Tibial nerve (tissue), 4 donors: ENCODE results near the gene BRCC3. TPM values are rescaled to one million over a fixed set of nuclear protein-coding genes. Genes with fewer than 3 reads are reported as not detected.

Experiments
- DNase-seq, 2 donors: peaks; one replicate each; pipeline ENCODE4 v3.0.0-alpha.2; 2019; ENCODE audit warnings: low spot score in 2 of 2
- H3K27ac ChIP-seq, 4 donors: fragments of 200-600 bp; sonication (generic) in 3 of 4; one replicate each; pipeline ENCODE4 v1.5.1; 2017 to 2019; ENCODE audit warnings: mild to moderate bottlenecking in 1 of 4
- H3K27me3 ChIP-seq, 2 donors: fragments of 200-600 bp; sonication (generic) in 1 of 2; one replicate each; pipeline versions ENCODE4 v1.5.1 to v1.6.0; 2017 to 2019
- H3K36me3 ChIP-seq, 3 donors: fragments of 200-600 bp; sonication (generic); one replicate each; pipeline ENCODE4 v1.5.1; 2018 to 2019
- H3K4me1 ChIP-seq, 4 donors: fragments of 200-600 bp; sonication (generic) in 3 of 4; one replicate each; pipeline ENCODE4 v1.5.1; 2017 to 2019
- H3K4me3 ChIP-seq, 4 donors: fragments of 200-600 bp; sonication (generic) in 3 of 4; one replicate each; pipeline ENCODE4 v1.5.1; 2017 to 2019; ENCODE audit warnings: mild to moderate bottlenecking in 1 of 4, moderate library complexity in 1 of 4
- H3K9me3 ChIP-seq, 4 donors: fragments of 200-600 bp; sonication (generic) in 3 of 4; one replicate each; pipeline ENCODE4 v1.5.1; 2017 to 2019
- EP300 ChIP-seq, 2 donors: sonication (generic); formaldehyde crosslinking; IDR thresholded peaks; one replicate each; pipeline ENCODE4 v1.6.1; 2017; ENCODE audit warnings: antibody characterized with exemption in 2 of 2, mild to moderate bottlenecking in 1 of 2
- POLR2A ChIP-seq, 2 donors: fragments of 450-650 bp; IDR thresholded peaks; one replicate each; pipeline ENCODE4 v1.6.1; 2017; ENCODE audit warnings: antibody characterized with exemption in 2 of 2, mild to moderate bottlenecking in 2 of 2, moderate library complexity in 2 of 2
- WGBS, 2 donors: methylation state at CpG; one replicate each; pipeline ENCODE4 v1.1.5; 2018; 5-methylcytosine and 5-hydroxymethylcytosine counted together
- total RNA-seq, 4 donors: library from RNA; depleted of rRNA; stranded (reverse); fragments of >200 nt; gene quantifications; one replicate each; pipeline ENCODE4 v1.1.0, GENCODE V29; 2016
- TF ChIP-seq, protein P1 (sequence below), 5 experiments: fragments of 200-600 bp in 3 of 5; fragments of 450-650 bp in 2 of 5; sonication (generic) in 3 of 5; IDR thresholded peaks; one replicate each; pipeline ENCODE4 v1.5.1; 2016 to 2019; ENCODE audit warnings: antibody characterized with exemption in 5 of 5, mild to moderate bottlenecking in 3 of 5, moderate library complexity in 2 of 5

Gene BRCC3
- total RNA-seq, 4 donors from 2014 or later: 6.9 to 17.7 (median 11.5) TPM

DNA sequence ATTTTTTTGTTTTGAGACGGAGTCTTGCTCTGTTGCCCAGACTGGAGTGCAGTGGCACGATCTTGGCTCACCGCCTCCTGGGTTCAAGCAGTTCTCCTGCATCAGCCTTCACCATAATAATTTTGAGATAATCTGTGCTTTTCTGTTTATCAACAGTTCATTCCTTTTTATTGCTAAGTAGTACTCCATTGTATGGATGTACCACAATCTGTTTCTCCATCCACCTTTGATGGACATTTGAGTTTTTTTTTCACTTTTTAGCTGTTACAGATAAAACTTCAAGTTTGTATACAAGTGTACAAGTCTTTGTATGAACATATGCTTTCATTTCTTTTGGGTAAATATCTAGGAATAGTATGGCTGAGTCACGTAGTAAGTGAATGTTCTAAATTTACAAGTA, 35.6 kb upstream of the BRCC3 start:
- H3K4me1 ChIP-seq: peaks cover 0 to 4% (median 0%) of the 10 kb centered on the region in 4 donors
- peaks cover 0 to 6% (median 0%) of the 10 kb centered on the region in 4 donors for H3K9me3 ChIP-seq
- H3K27ac ChIP-seq: no peak overlapping the region
- H3K36me3 ChIP-seq: peaks cover 0 to 22% (median 0%) of the 10 kb centered on the region in 3 donors
- DNase-seq: no peak
- WGBS, 2 donors: 94 to 97% methylated on average over 4 of the region's 4 CpGs
- TF ChIP-seq POLR2A (IDR thresholded peaks at IDR 0.05) (no peak), EP300 (IDR thresholded peaks at IDR 0.05) (no peak)
- TF ChIP-seq, protein P1, sequence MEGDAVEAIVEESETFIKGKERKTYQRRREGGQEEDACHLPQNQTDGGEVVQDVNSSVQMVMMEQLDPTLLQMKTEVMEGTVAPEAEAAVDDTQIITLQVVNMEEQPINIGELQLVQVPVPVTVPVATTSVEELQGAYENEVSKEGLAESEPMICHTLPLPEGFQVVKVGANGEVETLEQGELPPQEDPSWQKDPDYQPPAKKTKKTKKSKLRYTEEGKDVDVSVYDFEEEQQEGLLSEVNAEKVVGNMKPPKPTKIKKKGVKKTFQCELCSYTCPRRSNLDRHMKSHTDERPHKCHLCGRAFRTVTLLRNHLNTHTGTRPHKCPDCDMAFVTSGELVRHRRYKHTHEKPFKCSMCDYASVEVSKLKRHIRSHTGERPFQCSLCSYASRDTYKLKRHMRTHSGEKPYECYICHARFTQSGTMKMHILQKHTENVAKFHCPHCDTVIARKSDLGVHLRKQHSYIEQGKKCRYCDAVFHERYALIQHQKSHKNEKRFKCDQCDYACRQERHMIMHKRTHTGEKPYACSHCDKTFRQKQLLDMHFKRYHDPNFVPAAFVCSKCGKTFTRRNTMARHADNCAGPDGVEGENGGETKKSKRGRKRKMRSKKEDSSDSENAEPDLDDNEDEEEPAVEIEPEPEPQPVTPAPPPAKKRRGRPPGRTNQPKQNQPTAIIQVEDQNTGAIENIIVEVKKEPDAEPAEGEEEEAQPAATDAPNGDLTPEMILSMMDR (IDR thresholded peaks at IDR 0.05): no peak
- no peak overlapping the region for H3K4me3 ChIP-seq
- H3K27me3 ChIP-seq: no peaks in the 10 kb centered on the region

DNA sequence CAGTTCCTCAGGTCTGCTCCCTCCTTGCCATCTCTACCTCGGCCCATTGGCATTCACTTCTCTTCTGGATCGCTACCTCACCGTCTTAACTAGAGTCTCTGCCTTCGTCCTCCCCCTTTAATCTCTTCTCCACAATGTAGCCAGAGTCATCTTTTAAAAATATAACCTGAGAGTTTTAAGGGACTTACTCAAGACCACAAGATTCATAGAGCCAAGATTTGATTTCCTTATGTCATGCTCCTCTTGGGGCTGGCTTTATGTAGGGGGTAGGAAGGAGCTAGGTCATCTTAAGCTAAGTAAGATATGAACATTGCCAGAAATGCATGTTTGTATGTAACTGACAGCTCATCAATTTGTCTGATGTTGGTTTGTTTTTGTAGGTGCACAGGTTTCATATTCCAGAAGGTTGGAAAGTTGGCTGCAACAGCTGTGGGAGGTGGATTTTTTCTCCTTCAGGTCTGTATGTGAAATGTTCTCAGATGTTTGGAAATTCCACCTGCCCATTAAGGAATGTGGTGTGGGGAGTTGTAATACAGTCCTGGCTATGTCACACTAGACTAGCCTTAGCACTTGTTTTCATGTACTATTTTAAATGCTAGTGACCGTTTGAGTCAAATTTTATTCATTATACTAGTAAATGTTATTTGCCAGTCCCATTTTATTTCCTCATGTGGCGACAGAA, 25.0 kb upstream of the BRCC3 start:
- Histone ChIP-seq H3K27me3 (no peaks in the 10 kb centered on the region), H3K27ac (no peak overlapping the region), H3K9me3 (no peaks in the 10 kb centered on the region), H3K4me1 (no peaks in the 10 kb centered on the region), H3K36me3 (peaks cover 0 to 4% (median 0%) of the 10 kb centered on the region in 3 donors), H3K4me3 (no peak overlapping the region)
- 73 to 87% methylated on average over 6 of the region's 6 CpGs for WGBS, 2 donors
- DNase-seq: no peak
- no peak for TF ChIP-seq EP300 (IDR thresholded peaks at IDR 0.05)
- TF ChIP-seq POLR2A (IDR thresholded peaks at IDR 0.05): no peak
- TF ChIP-seq, protein P1 (IDR thresholded peaks at IDR 0.05): no peak

DNA sequence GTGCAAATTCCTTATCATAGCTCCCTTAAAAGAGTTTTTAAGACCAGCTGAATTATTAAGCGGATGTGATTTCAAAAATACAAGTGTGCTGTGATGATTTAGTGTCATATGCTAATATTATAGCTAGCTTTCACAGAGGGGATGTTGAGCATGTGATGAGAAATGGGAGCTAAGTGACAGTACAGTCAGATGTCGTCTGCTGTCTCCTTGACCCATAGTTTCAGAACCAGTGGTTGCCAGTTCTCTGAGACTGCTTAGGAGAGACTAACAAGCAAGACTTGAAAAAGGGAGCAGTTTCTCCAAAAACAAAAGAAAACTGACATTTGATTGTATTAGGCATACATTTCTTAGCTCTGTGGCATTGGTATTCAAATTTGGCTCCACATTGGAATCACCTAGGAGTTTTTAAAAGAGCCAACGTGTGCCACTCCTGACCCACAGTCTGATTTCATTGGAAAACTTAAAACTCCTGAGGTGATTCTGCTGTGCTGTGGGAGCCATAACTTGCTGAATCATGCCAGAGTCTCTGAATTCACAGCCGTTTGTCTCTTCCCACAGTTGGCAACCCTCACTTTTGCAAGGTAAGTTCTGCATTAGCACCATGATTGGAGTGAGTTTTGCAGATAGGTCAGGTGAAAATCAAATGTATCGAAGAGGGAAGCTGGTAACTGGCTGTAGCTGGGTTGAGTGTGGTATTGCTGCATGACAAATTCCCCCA, 24.3 kb upstream of the BRCC3 start:
- no peak overlapping the region for H3K4me3 ChIP-seq
- no peaks in the 10 kb centered on the region for H3K27me3 ChIP-seq
- peaks cover 0 to 4% (median 0%) of the 10 kb centered on the region in 3 donors for H3K36me3 ChIP-seq
- no peak for TF ChIP-seq EP300 (IDR thresholded peaks at IDR 0.05)
- no peak for TF ChIP-seq POLR2A (IDR thresholded peaks at IDR 0.05)
- TF ChIP-seq, protein P1 (IDR thresholded peaks at IDR 0.05): no peak
- no peak overlapping the region for H3K27ac ChIP-seq
- 60 to 83% methylated on average over 5 of the region's 5 CpGs for WGBS, 2 donors
- H3K9me3 ChIP-seq: no peaks in the 10 kb centered on the region
- DNase-seq: no peak
- H3K4me1 ChIP-seq: no peaks in the 10 kb centered on the region

DNA sequence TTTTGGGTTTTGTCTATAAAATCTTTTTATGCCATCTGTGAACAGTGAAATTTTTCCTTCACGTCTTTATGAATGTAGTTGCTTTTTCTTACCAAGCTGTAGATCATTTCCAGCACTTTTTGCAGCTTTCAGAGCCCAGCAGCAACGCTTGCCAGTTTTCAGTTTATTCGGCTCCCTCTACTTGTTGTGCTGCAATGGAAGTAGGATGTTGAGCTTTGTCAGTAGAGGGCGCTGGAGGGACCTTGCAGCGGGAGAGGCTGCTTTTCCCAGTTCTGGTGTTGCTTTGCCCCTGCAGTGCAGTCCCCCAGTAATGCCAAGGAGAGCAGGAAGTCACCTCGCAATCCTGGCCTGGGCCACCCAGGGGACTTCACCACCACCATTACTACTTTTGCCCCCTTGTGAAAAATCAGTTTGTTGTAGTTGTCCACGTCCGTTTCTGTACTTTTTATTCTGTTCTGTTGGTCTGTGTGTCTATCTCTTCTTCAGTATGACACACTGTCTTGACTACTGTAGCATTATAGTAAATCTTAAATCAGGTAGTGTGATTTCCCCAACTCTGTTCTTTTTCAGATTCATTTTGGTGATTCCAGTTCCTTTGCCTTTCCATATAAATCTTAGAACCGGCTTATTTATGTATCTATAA, 22.2 kb upstream of the BRCC3 start:
- Histone ChIP-seq H3K27me3 (no peaks in the 10 kb centered on the region), H3K27ac (no peak overlapping the region), H3K4me3 (no peak overlapping the region), H3K9me3 (no peaks in the 10 kb centered on the region), H3K4me1 (no peaks in the 10 kb centered on the region), H3K36me3 (peaks cover 0 to 4% (median 0%) of the 10 kb centered on the region in 3 donors)
- no peak for DNase-seq
- TF ChIP-seq EP300 (IDR thresholded peaks at IDR 0.05): no peak
- TF ChIP-seq, protein P1 (IDR thresholded peaks at IDR 0.05): peak in 4 of 5 experiments; percentile 40 to 50 (median 46)
- no peak for TF ChIP-seq POLR2A (IDR thresholded peaks at IDR 0.05)
- WGBS, 2 donors: 36 to 37% methylated on average over 9 of the region's 9 CpGs
